Smooth muscle cell (in vitro differentiated cells): ENCODE results near the gene SRPRA. TPM values are rescaled to one million over a fixed set of nuclear protein-coding genes. Genes with fewer than 3 reads are reported as not detected.
A peak's percentile ranks its signal among the peaks of the same experiment; 100 is the strongest.

Experiments
- DNase-seq: peaks from one replicate; lab custom pipeline; 2025; ENCODE audit not compliant: unreplicated experiment; lab: John Stamatoyannopoulos, UW
- H2AFZ ChIP-seq: fragments of 200-600 bp; sonication (generic); 2 replicates; pipeline ENCODE4 v1.6.0; 2016; ENCODE audit warnings: antibody characterized with exemption, low read depth, mild to moderate bottlenecking
- H3F3A ChIP-seq: fragments of 200-600 bp; sonication (generic); 2 replicates; pipeline ENCODE4 v1.6.0; 2017; ENCODE audit warnings: antibody characterized with exemption, low read depth
- H3K27ac ChIP-seq: fragments of 200-600 bp; sonication (generic); 2 replicates; pipeline ENCODE4 v1.5.1; 2016; ENCODE audit warnings: low read depth, mild to moderate bottlenecking
- H3K27me3 ChIP-seq: fragments of 200-600 bp; sonication (generic); 2 replicates; pipeline ENCODE4 v1.6.1; 2016; ENCODE audit warnings: low read depth, mild to moderate bottlenecking
- H3K36me3 ChIP-seq: fragments of 200-600 bp; sonication (generic); 2 replicates; pipeline ENCODE4 v1.5.1; 2016; ENCODE audit warnings: low read depth
- H3K4me1 ChIP-seq: fragments of 200-600 bp; sonication (generic); 2 replicates; pipeline ENCODE4 v1.5.1; 2016; ENCODE audit warnings: low read depth
- H3K4me2 ChIP-seq: fragments of 200-600 bp; sonication (generic); 2 replicates; pipeline ENCODE4 v1.6.0; 2016; ENCODE audit warnings: mild to moderate bottlenecking
- H3K4me3 ChIP-seq: fragments of 200-600 bp; sonication (generic); 2 replicates; pipeline ENCODE4 v1.5.1; 2016; ENCODE audit warnings: mild to moderate bottlenecking
- H3K79me2 ChIP-seq: fragments of 200-600 bp; sonication (generic); 2 replicates; pipeline ENCODE4 v1.6.0; 2016; ENCODE audit warnings: low read depth, mild to moderate bottlenecking
- H3K9ac ChIP-seq: fragments of 200-600 bp; sonication (generic); 2 replicates; pipeline ENCODE4 v1.6.0; 2016; ENCODE audit warnings: low read depth
- H3K9me3 ChIP-seq: fragments of 200-600 bp; sonication (generic); replicated peaks from 2 replicates; pipeline ENCODE4 v1.5.1; 2016; ENCODE audit warnings: low read depth
- H4K20me1 ChIP-seq: fragments of 200-600 bp; sonication (generic); 2 replicates; pipeline ENCODE4 v1.6.0; 2016; ENCODE audit warnings: low read depth
- CTCF ChIP-seq: fragments of 200-600 bp; sonication (generic); IDR thresholded peaks from 2 replicates; pipeline ENCODE4 v1.5.1; 2017; ENCODE audit warnings: borderline replicate concordance, mild to moderate bottlenecking, antibody characterized with exemption; ENCODE audit not compliant: insufficient read depth, poor library complexity, severe bottlenecking
- WGBS: methylation state at CpG from one replicate; pipeline ENCODE4 v1.1.7; 2016; ENCODE audit warnings: low lambda C conversion rate; 5-methylcytosine and 5-hydroxymethylcytosine counted together
- polyA plus RNA-seq: library from polyadenylated mRNA; unstranded; fragments of >200 nt; fragmentation: Nextera tagmentation; extraction: Ambion mirVana; gene quantifications from 2 replicates; pipeline ENCODE4 v1.2.1, GENCODE V29; 2016
- total RNA-seq: library from RNA; depleted of rRNA; stranded (reverse); fragments of >200 nt; gene quantifications from 2 replicates; pipeline ENCODE4 v1.2.3, GENCODE V29; 2014

Gene SRPRA
- total and polyA plus RNA-seq, 2 experiments from 2014 or later, result 106 to 115 TPM

GRCh38 chr11:126297004-126297403 is 28.3 kb upstream of the SRPRA start:
- Histone ChIP-seq H3K9me3 (no peaks in the 10 kb centered on the region), H3K4me2 (no peak overlapping the region), H4K20me1 (no peaks in the 10 kb centered on the region), H3K27me3 (no peaks in the 10 kb centered on the region), H3K4me3 (no peak overlapping the region), H3F3A (no peaks in the 10 kb centered on the region), H3K27ac (no peak overlapping the region), H3K4me1 (no peaks in the 10 kb centered on the region), H3K36me3 (no peaks in the 10 kb centered on the region), H3K9ac (no peak overlapping the region), H3K79me2 (peaks cover 3% of the 10 kb centered on the region), H2AFZ (no peak overlapping the region)
- no peak for DNase-seq
- no peak for TF ChIP-seq CTCF
- 92% methylated on average over 2 of the region's 2 CpGs for WGBS

GRCh38 chr11:126293726-126294125 is 25.0 kb upstream of the SRPRA start:
- Histone ChIP-seq H3K27ac (no peak overlapping the region), H3K9ac (no peak overlapping the region), H3K4me2 (no peak overlapping the region), H3K4me3 (no peak overlapping the region), H3K4me1 (no peaks in the 10 kb centered on the region), H2AFZ (no peak overlapping the region), H4K20me1 (no peaks in the 10 kb centered on the region), H3K9me3 (no peaks in the 10 kb centered on the region), H3K79me2 (peaks cover 3% of the 10 kb centered on the region), H3K27me3 (no peaks in the 10 kb centered on the region), H3K36me3 (no peaks in the 10 kb centered on the region), H3F3A (peaks cover 8% of the 10 kb centered on the region)
- no peak for DNase-seq
- no peak for TF ChIP-seq CTCF
- WGBS, result 97% methylated on average over 5 of the region's 5 CpGs

- Histone ChIP-seq H3K4me1 (no peaks in the 10 kb centered on the region), H2AFZ (no peak overlapping the region), H3K4me3 (no peak overlapping the region), H3K79me2 (no peaks in the 10 kb centered on the region), H3F3A (peaks cover 8% of the 10 kb centered on the region), H3K27me3 (no peaks in the 10 kb centered on the region), H3K9ac (no peak overlapping the region), H3K27ac (peak overlapping the region; percentile 68), H4K20me1 (no peaks in the 10 kb centered on the region), H3K4me2 (no peak overlapping the region), H3K9me3 (no peaks in the 10 kb centered on the region), H3K36me3 (no peaks in the 10 kb centered on the region)
- WGBS, result 79% methylated on average over 12 of the region's 12 CpGs
- no peak for DNase-seq
- TF ChIP-seq CTCF, result no peak
These were observed 22.2 kb upstream of the SRPRA start for GRCh38 chr11:126290887-126291286.

GRCh38 chr11:126288237-126288636 is 19.5 kb upstream of the SRPRA start:
- Histone ChIP-seq H3K9me3 (no peaks in the 10 kb centered on the region), H3F3A (peaks cover 8% of the 10 kb centered on the region), H2AFZ (no peak overlapping the region), H3K4me3 (no peak overlapping the region), H3K36me3 (no peaks in the 10 kb centered on the region), H3K4me1 (no peaks in the 10 kb centered on the region), H3K4me2 (no peak overlapping the region), H3K27ac (no peak overlapping the region), H4K20me1 (peaks cover 5% of the 10 kb centered on the region), H3K9ac (no peak overlapping the region), H3K79me2 (peaks cover 3% of the 10 kb centered on the region), H3K27me3 (no peaks in the 10 kb centered on the region)
- 90% methylated on average over 6 of the region's 6 CpGs for WGBS
- TF ChIP-seq CTCF, result no peak
- DNase-seq, result no peak
